ENCODE measurements around the gene SLC6A12.
"Not testable (repeated sequence)": the region's sequence is repeated elsewhere in the genome, so short reads cannot be mapped to it uniquely, and the experiment has no call there.

SLC6A12 gene

DNA sequence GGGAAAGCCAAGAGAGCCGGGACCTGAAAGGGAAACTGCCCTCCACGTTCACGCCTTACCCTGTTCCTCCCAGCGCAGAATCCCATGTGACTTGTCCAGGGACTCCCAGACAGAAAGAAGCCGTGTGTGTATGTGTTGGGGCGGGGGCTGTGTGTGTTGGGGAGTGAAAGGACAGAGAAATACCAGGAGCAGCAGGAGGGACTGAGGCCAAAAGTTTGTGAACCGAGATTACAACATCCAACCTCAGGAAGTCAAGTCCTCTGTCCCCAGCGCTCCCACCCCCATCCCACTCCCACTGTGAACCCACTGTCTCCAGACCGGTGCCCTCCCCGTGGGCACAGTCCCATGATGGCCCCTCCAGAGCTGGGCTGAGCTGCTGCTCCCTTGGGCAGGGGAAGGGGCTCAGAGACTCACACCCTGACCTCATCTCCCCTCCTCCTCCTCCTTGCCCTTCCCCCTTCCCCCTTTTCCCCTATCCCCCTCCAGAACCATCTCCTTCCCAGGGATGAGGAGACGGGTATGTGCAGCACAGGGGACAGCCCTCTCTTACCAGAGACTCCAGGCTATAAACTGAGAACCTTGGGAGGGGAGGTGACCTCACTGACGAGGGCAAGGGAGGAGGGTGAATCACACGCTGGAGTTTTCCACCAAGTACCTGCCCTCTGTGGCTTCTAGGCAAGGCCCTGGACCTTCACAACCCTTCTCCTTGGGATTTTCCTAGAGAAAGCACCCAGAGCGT is at the start of gene SLC6A12:
Gene SLC6A12, minus strand, starts transcription at position 155 of the 739 bp plus-strand sequence. CDS start 4,171 bp downstream, outside the sequence.
- no peak for DNase-seq

DNA sequence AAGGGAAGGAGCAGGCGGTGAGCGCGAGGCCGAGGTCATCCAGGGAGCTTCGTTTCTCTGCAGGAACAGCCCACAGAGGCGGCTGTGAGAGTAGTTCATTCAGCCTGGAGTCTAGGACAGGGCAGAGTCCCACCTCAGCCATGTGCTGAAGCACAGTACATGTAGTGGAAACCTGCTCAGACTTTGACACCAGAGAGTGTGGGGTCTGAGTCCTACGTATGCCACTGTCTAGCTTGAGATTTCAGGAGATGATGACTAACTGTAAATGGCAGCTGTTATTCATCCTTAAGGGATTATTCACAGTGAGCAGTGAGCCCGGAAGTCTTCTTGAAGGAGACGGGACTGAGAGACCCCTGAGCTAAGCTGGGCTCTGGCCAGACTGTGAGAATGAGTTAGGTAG is 49.6 kb upstream of the SLC6A12 start:
- DNase-seq = no peak

- DNase-seq = no peak
Observed at GRCh38 chr12:262817-263216, 48.9 kb upstream of the SLC6A12 start, which contains the start of gene SLC6A13. TSS of gene SLC6A13 (minus strand) at chr12:262836. CDS start at chr12:260052, 2,784 bp downstream.

DNA sequence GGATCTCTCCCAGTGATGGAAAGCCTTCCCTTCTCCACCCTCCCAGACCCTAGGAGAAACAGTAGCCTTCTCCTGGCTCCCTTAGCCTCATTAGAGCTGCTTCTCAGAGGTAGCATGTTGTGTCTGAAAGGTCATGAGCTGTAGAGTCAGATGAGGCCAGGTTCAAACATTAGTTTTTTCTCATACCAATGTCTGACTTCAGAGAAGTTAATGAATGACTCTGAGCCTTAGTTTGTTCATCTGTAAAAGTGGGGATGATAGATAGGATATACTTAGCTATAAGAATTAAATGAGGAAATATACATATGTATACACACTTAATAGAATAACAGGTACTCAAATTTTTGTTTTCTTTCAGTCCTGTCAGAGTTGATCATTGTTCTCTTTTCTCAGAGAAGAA is 48.2 kb upstream of the SLC6A12 start:
- no peak for DNase-seq

GRCh38 chr12:257521-258321 is 43.8 kb upstream of the SLC6A12 start:
- no peak for DNase-seq

GRCh38 chr12:256958-257357 is 43.0 kb upstream of the SLC6A12 start:
- no peak for DNase-seq

GRCh38 chr12:256225-256624 is 42.3 kb upstream of the SLC6A12 start:
- DNase-seq = no peak

DNA sequence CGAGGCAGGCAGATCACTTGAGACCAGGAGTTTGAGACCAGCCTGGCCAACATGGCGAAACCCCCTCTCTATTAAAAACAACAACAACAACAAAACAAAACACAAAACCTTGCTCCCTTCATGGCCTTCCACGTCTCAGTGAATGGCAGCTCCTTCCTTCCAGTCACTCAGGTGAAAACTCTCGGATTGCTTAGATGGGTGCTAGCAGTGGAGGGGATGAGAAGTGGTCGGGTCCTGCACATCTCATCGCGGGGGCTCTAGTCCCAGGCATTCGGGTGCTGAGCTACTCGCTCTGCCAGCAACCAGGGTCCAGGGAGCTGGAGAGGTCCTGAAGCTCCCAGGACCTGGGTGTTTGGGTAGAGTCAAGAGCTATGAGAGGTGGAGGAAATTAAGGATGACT is 41.0 kb upstream of the SLC6A12 start:
- DNase-seq = no peak

GRCh38 chr12:254039-254438 is 40.1 kb upstream of the SLC6A12 start:
- DNase-seq = no peak

DNA sequence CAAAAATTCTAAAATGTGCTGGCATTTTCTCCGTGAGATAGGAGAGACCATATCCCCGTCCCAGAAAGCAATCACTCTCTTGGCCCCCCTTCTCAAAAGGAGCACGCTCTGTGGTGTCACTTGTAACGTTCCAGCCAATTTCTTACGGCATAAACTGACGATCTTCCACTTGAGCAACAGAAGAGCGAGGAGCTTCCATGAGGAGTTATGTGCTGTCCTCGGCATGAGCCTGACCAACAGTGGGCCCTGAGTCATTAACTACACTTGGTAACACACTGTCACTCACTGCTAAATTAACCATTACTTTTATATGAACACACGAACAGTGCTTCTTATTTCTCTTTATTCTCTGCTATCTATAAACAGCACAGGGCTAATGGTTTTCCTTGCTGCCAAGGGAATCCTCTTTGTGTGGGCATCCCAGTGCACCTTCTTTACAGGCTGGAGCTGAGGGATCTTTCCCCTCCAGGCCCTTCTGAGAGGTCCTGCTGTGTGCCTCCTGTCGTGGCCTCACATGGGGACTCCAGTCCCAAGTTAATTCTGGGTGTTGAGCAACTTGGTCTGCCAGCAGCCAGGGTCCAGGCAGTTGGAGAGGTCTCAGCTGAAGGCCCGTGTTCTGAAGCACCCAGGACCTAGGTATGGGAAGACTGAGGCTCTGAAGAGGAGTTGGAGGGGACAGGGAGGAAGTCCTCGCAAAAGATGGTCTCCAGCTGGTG is 39.3 kb upstream of the SLC6A12 start:
- DNase-seq = no peak

GRCh38 chr12:252636-253035 is 38.7 kb upstream of the SLC6A12 start:
- DNase-seq = no peak

GRCh38 chr12:247271-247670 is 33.3 kb upstream of the SLC6A12 start:
- no peak for DNase-seq

DNA sequence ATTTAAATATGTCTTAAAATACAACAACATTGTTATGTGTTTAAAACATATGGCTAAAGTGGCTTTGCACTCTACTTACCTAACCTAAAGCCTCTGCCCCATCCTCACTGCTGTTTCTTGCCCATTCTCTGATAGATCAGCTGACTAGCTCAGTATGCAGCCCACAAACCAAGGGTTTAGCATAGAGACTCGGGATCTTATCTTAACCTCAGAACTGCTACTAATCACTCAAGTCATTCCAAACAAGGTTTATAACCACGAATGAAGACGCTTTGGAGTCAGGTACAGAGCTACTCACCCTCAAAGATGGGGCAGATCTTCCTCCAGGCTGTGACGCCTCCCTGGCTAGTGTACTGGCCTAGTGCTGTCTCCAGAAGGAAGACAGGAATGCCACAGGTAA is 29.4 kb upstream of the SLC6A12 start:
- DNase-seq = no peak

GRCh38 chr12:242496-242895 is 28.5 kb upstream of the SLC6A12 start:
- DNase-seq = no peak

DNA sequence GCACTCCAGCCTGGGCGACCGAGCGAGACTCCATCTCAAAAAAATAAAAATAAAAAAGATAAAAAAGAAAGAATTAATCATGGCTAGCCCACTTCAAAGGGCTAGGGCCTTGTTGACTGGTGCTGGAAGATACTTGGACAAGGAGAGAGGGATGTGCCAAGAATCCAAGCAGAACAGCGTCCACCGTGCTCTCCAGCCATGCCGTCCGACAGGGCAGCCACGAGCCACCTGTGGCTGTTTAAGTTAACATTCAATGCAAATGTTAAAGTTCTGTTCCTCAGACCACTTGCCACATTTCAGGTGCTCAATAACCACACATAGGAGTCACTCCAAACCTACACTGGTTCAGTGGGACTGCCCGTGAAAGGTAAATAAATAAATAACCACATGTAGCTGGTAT is 27.3 kb upstream of the SLC6A12 start:
- DNase-seq = no peak

- no peak for DNase-seq
Observed at GRCh38 chr12:240566-240965, 26.6 kb upstream of the SLC6A12 start.

DNA sequence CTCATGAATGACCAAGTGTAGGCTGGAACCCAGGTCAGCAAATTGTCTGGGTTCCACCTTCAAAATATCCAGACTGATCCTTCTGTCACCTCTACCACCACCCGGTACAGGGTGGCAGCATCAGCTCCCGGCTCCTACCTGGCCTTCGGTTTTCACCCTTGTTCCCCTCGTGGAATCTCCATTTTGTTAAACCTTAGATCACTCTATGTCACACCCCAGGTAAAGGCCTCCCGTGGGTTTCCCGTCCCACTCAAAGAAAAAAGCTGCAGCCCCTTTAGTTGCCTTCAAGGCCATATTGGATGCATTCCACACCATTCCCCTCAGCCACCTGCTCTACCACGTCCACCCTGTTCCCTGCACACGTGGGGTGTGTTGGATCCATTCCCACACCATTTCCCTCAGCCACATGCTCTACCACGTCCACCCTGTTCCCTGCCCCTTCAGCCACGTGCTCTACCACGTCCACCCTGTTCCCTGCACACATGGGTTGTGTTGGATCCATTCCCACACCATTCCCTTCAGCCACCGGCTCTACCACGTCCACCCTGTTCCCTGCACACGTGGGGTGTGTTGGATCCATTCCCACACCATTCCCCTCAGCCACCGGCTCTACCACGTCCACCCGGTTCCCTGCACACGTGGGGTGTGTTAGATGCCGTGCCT is 24.9 kb upstream of the SLC6A12 start:
- no peak for DNase-seq

DNA sequence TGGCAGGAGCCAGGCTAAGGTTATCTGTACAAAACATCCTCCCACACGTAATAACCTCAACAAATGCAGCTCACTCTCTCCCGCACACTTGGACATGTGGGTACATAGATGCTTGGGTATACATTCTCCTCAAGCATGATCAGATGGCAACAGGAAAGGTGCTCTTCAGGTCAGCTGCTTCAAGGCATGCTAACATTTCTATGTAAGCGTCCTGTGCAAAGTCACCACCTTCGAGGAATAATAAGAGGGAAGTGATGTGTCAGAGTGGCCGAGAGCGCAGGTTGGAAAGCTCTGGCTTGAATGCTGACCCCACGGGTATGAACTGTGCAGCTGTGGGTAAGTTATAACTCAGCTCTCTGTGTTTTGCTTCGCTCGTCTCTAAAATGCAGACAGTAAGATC is 24.2 kb upstream of the SLC6A12 start:
- no peak for DNase-seq

- no peak for DNase-seq
Observed at GRCh38 chr12:237026-237815, 23.3 kb upstream of the SLC6A12 start.

- DNase-seq = no peak
Observed at GRCh38 chr12:236445-236844, 22.5 kb upstream of the SLC6A12 start.

DNA sequence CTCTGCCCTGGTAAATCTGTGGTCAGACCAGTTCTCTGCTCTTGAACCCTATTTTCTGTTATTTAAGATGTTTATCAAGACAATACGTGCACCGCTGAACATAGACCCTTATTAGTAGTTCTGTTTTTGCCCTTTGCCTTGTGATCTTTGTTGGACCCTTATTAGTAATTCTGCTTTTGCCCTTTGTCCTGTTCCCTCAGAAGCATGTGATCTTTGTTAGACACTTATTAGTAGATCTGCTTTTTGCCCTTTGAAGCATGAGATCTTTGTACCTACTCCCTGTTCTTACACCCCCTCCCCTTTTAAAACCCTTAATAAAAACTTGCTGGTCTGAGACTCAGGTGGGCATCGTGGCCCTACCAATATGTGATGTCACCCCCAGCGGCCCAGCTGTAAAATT is 22.0 kb upstream of the SLC6A12 start:
- DNase-seq = not testable (repeated sequence)

DNA sequence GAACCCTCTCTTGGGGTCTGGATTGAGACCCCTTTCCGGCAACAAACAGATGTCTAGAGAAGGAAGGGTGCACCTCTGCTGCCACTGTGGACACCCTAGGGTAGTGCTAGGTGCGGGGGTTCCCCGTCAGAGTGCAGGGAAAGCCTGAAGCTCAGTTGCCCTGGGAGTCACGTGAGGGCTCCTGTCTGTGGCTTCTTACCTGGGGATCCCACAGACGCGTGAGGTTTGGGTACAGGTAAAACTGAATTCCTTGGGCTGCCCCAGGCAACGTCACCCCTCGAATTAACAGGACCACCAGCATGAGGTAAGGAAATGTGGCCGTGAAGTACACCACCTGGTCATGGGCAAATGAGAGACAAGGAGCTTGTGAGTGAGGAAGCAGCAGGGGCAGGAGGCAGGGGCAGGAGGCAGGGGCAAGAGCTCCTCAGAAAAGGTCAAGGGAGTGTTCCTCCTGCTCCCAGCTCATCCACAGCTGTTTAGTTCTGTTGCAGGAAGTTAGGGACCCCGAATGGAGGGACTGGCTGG is 21.0 kb upstream of the SLC6A12 start:
- no peak for DNase-seq
